Loucy (cell line): ENCODE measurements around the gene SYDE2.
A peak's percentile ranks its signal among the peaks of the same experiment; 100 is the strongest.

Source experiments
- H2AFZ ChIP-seq: fragments of 200-600 bp; sonication (generic); 2 replicates; pipeline ENCODE4 v1.6.0; 2016; ENCODE audit warnings: antibody characterized with exemption, mild to moderate bottlenecking, low read length, moderate library complexity
- H3F3A ChIP-seq: fragments of 200-600 bp; 2 replicates; pipeline ENCODE4 v1.6.0; 2016; ENCODE audit warnings: antibody characterized with exemption, low read depth, mild to moderate bottlenecking
- H3K27me3 ChIP-seq: fragments of 200-600 bp; sonication (generic); 2 replicates; pipeline ENCODE4 v1.6.1; 2014; ENCODE audit warnings: low read length, mild to moderate bottlenecking; ENCODE audit not compliant: insufficient read depth, poor library complexity, severe bottlenecking
- H3K36me3 ChIP-seq: fragments of 200-600 bp; sonication (generic); 2 replicates; pipeline ENCODE4 v1.6.1; 2016; ENCODE audit warnings: low read length; ENCODE audit not compliant: insufficient read depth
- H3K4me1 ChIP-seq: fragments of 200-600 bp; sonication (generic); 2 replicates; pipeline ENCODE4 v1.5.1; 2014; ENCODE audit warnings: low read length, mild to moderate bottlenecking; ENCODE audit not compliant: insufficient read depth, poor library complexity, severe bottlenecking
- H3K4me2 ChIP-seq: fragments of 200-600 bp; sonication (generic); 2 replicates; pipeline ENCODE4 v1.6.0; 2014; ENCODE audit warnings: antibody characterized with exemption, low read length, low read depth, mild to moderate bottlenecking; ENCODE audit not compliant: poor library complexity, severe bottlenecking
- H3K4me3 ChIP-seq: fragments of 200-600 bp; sonication (generic); 2 replicates; pipeline ENCODE4 v1.5.1; 2014; ENCODE audit warnings: low read length, mild to moderate bottlenecking, mixed read lengths; ENCODE audit not compliant: poor library complexity, severe bottlenecking
- H3K79me2 ChIP-seq: fragments of 200-600 bp; sonication (generic); 2 replicates; pipeline ENCODE4 v1.6.1; 2014; ENCODE audit warnings: low read length; ENCODE audit not compliant: insufficient read depth
- H3K9ac ChIP-seq: fragments of 200-600 bp; sonication (generic); 2 replicates; pipeline ENCODE4 v1.6.0; 2014; ENCODE audit warnings: mild to moderate bottlenecking, low read depth, low read length, moderate library complexity; ENCODE audit not compliant: poor library complexity, severe bottlenecking
- H3K9me2 ChIP-seq: fragments of 200-600 bp; sonication (generic); replicated peaks from 2 replicates; pipeline ENCODE4 v1.6.1; 2016; ENCODE audit warnings: low read depth, low read length, mixed read lengths
- H3K9me3 ChIP-seq: fragments of 200-600 bp; sonication (generic); 2 replicates; pipeline ENCODE4 v1.6.1; 2014; ENCODE audit warnings: mild to moderate bottlenecking, antibody characterized with exemption, low read length, low read depth; ENCODE audit not compliant: insufficient read depth
- H4K20me1 ChIP-seq: fragments of 200-600 bp; sonication (generic); 2 replicates; pipeline ENCODE4 v1.6.0; 2014; ENCODE audit warnings: antibody characterized with exemption, low read length, mild to moderate bottlenecking; ENCODE audit not compliant: insufficient read depth, poor library complexity, severe bottlenecking
- CTCF ChIP-seq: fragments of 200-600 bp; sonication (generic); conservative IDR thresholded peaks from 2 replicates; pipeline ENCODE4 v1.5.1; 2014; ENCODE audit warnings: mild to moderate bottlenecking, antibody characterized with exemption, low read length
- EZH2phosphoT487 ChIP-seq: fragments of 200-600 bp; IDR thresholded peaks from 2 replicates; pipeline ENCODE4 v1.6.1; 2018; ENCODE audit warnings: antibody characterized with exemption, mild to moderate bottlenecking, moderate library complexity, borderline replicate concordance

The SYDE2 gene

GRCh38 chr1:85153149-85153891, 47.5 kb downstream of the SYDE2 start:
- no peaks in the 10 kb centered on the region for H4K20me1 ChIP-seq
- H3K4me2 ChIP-seq = no peak overlapping the region
- no peaks in the 10 kb centered on the region for H3F3A ChIP-seq
- H3K27me3 ChIP-seq = no peaks in the 10 kb centered on the region
- no peaks in the 10 kb centered on the region for H3K9me3 ChIP-seq
- no peak overlapping the region for H3K4me3 ChIP-seq
- no peaks in the 10 kb centered on the region for H3K9me2 ChIP-seq
- no peaks in the 10 kb centered on the region for H3K79me2 ChIP-seq
- H2AFZ ChIP-seq = no peak overlapping the region
- H3K4me1 ChIP-seq = peaks cover 16% of the 10 kb centered on the region
- no peak overlapping the region for H3K9ac ChIP-seq
- no peaks in the 10 kb centered on the region for H3K36me3 ChIP-seq
- TF ChIP-seq CTCF = no peak
- no peak for TF ChIP-seq EZH2phosphoT487

GRCh38 chr1:85151446-85151845, 49.4 kb downstream of the SYDE2 start:
- Histone ChIP-seq H3K9me2 (no peaks in the 10 kb centered on the region), H3K79me2 (no peaks in the 10 kb centered on the region), H3K4me1 (peaks cover 23% of the 10 kb centered on the region), H3K4me3 (no peak overlapping the region), H3K27me3 (no peaks in the 10 kb centered on the region), H3K9ac (no peak overlapping the region), H3K9me3 (no peaks in the 10 kb centered on the region), H3K4me2 (no peak overlapping the region), H4K20me1 (no peaks in the 10 kb centered on the region), H3F3A (no peaks in the 10 kb centered on the region), H3K36me3 (no peaks in the 10 kb centered on the region), H2AFZ (peak overlapping the region; percentile 46)
- no peak for TF ChIP-seq CTCF
- no peak for TF ChIP-seq EZH2phosphoT487

DNA sequence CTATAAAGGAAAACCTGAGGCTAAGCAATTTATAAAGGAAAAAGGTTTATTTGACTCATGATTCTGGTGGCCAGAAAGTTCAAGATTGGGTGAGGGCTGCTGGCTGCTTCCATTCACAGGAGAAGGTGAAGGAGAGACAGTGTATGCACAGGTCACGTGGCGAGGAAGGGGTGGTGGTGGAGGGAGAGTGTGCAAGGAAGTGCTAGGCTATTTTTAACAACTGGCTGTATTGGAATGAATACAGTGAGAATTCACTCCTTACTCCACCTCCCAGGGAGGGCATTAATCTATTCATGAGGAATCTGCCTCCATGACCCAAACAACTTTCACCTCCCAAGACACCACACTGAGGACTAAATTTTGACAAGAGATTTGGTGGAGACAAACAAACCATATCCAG, 51.0 kb downstream of the SYDE2 start:
- Histone ChIP-seq H2AFZ (peak overlapping the region; percentile 38), H3K79me2 (no peaks in the 10 kb centered on the region), H3K9me3 (no peaks in the 10 kb centered on the region), H3K27me3 (no peaks in the 10 kb centered on the region), H3K36me3 (no peaks in the 10 kb centered on the region), H3K9me2 (no peaks in the 10 kb centered on the region), H3K9ac (no peak overlapping the region), H3K4me3 (no peak overlapping the region), H3K4me2 (peak overlapping the region; percentile 6), H4K20me1 (no peaks in the 10 kb centered on the region), H3F3A (no peaks in the 10 kb centered on the region), H3K4me1 (peaks cover 23% of the 10 kb centered on the region)
- TF ChIP-seq EZH2phosphoT487 = no peak
- no peak for TF ChIP-seq CTCF
